Right ventricle myocardium inferior (tissue), 1 donor: ENCODE results near the gene KRTAP12-1. TPM values are rescaled to one million over a fixed set of nuclear protein-coding genes. Genes with fewer than 3 reads are reported as not detected.
"Not testable (repeated sequence)": the region's sequence is repeated elsewhere in the genome, so short reads cannot be mapped to it uniquely, and the experiment has no call there.

Experiments used
- ATAC-seq: fragments of 200-7000 bp; cut with Tn5 transposase; one replicate; pipeline ENCODE4 v1.9.1; 2020; ENCODE audit warnings: mild to moderate bottlenecking, moderate library complexity
- DNase-seq: peaks from one replicate; pipeline ENCODE4 v3.0.0; 2021; ENCODE audit errors: missing footprints
- intact Hi-C: fragments of 100-400 bp; cut with DNase I; formaldehyde crosslinking; loops from one replicate; pipeline ENCODE4 v1.11.0; 2022
- total RNA-seq: library from RNA; stranded (reverse); fragmentation: NEBNext Ultra II Directional; extraction: Animal tissue kit (Norgen Biotek cat#: 25700); gene quantifications from one replicate; pipeline ENCODE4 v1.2.1, GENCODE V29; 2021
- donor health status: DM: no; HTN: yes; CAD: no; lungs with severe emphysema.

Gene KRTAP12-1
- total RNA-seq, 1 donor from 2014 or later, result not detected

DNA sequence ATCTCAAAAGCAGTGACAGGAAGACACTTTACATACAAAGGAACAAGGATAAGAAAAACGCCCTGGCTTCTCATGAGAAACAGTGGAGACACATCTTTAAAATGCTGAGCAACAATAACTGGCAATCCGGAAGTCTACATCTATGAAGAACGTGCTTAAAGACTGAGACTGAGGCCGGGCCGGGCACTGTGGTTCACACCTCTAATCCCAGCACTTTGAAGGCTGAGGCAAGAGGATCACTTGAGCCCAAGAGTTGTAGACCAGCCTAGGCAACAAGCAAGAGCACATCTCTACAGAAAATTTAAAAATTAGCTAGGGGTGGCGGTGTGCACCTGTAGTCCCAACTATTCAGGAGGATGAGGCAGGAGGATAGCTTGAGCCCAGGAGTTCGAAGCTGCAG is 2.1 kb upstream of the KRTAP12-1 start:
- intact Hi-C loops, result no loop called here
- ATAC-seq (no peak), DNase-seq (no peak)

GRCh38 chr21:44682580-44683151 is 703 bp upstream of the KRTAP12-1 start:
- intact Hi-C loops, result no loop called here
- no peak for ATAC-seq
- DNase-seq, result no peak

DNA sequence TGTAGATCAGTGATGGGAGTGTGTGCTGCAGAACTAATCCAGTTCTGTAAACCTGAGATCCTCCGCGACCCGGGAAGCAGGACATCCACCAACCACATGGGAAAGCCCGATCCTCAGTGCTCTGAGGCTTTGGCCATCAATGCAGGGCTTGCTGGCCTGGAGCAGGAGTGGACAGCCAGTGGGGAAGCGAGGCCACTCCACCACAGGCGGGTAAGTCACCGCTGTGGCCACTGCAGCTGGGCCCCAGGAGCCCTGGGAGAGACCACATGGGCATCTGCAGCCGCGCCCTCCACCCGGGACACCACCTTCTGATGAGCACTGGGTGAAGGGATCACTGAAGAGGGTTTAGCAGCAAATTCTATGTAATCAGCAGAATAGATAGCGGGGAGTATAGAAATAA is 811 bp downstream of the KRTAP12-1 start:
- no peak for ATAC-seq
- intact Hi-C loops, result no loop called here
- no peak for DNase-seq

DNA sequence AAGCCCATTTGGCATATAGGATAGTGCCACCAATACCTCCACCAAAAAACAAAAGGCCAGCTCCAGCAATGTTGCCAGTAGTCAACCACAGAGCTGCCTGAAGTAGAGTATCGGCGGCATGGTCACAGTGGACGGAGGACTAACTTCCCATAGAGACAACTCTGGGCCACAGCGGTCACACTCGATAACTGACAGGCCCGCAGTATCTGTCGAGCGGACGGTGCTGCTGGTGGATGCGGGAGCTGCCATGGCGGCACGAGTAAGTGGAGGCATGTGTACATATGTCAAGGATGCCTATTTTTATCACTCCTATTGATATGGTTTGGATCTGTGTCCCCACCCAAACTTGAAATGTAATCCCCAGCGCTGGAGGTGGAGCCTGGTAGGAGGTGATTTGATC is 4.1 kb downstream of the KRTAP12-1 start:
- no peak for ATAC-seq
- intact Hi-C loops, result no loop called here
- no peak for DNase-seq

DNA sequence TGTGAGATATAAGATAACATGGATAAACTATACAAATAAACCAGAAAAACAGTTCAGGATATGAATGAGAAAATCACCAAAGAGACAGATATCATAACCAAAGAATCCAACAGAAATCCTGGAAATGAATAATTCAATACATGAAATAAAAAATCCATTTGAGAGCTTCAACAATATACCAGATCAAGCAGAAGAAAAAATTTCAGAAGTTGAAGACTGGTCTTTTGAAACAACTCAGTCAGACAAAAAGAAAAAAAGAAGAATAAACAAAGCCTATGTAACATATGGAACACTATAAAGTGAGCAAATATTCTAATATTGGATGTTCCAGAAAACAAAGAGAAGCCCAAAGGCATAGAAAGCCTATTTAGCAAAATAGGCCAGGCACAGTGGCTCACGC is 10.1 kb downstream of the KRTAP12-1 start:
- intact Hi-C loops, result no loop called here

DNA sequence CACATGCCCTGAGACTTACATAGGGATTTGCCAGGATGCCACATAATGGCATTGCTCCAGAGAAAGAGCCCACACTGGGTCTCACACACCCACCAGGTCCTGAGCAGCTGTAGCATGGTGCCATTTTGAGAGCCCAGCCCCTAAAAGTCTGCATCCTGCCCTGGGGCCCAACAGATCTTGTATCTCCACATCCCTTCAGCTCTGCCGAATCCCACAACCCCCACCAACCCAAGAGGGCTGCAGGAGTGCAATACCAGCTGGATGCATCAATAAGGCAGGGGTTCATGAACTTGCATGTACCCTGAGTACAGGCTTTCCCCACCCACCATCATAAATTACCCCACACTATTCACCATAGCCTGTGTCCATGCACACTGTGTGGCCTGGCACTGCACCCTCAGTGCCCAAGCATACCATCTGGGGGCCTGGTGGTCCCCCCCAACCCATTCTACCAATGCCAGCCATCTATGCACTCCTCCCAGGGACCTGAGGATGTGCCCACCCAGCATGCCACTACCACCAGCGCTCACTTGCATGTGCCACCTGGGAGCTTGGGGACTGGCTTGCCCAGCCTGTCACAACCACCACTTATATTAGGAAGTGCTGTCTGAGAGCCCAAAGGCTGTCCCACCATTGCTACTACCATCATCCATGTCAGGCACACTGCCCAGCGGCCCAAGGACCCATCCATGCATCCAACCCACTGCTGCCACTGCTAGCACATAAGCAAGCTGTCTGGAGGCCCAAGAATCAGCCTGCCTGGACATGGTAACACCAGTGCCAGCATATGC is 11.1 kb downstream of the KRTAP12-1 start:
- intact Hi-C loops, result no loop called here
- DNase-seq (no peak), ATAC-seq (no peak)

More for the DNA sequence above, 10.1 kb downstream of the KRTAP12-1 start:
- ATAC-seq (no peak), DNase-seq (no peak)

GRCh38 chr21:44667612-44668011 is 14.4 kb downstream of the KRTAP12-1 start:
- ATAC-seq (no peak), DNase-seq (no peak)
- intact Hi-C loops, result no loop called here

DNA sequence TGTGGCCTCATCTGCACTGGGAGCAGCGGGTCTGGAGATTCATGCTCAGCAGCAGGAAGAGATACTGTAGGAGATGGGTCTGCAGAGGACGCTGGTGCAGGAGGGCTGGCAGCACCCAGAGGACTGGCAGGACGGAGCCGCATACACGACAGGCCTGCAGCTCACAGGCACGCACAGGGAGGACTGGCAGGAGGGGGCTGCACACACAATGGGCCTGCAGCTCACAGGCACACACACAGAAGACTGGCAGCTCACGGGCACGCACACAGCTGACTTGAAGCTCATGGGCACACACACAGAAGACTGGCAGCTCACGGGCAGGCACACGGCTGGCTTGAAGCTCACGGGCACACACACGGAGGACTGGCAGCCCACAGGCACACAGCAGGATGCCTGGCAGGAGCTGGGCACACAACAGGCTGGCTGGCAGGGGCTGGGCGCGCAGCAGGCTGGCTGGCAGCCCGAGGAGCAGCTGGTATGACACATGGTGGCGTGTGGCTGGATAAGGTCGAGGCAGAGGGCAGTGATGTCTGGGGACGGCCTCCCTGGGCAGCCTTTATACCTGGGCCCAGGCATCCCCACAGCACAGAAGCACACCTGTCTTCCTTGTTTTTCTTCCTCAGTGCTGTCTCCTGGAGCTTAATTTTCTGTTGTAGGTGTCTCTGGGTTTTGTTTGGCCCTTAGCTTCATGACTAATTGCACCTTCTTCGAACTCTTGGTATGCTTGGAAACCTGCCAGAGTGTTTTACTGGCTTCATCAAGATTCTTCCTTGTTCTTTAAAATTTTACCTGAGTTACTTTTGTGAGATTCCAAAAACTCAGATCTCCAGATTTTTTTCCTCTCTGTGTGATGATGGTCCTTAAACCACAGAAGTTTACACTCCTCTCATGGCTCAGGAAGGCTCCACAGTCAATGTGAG is 15.3 kb downstream of the KRTAP12-1 start, which contains the start of gene KRTAP12-2:
KRTAP12-2 (minus strand) TSS at position 527 of the 920 bp plus-strand sequence; CDS start at position 486, 41 bp downstream.
- ATAC-seq (peak; percentile 88), DNase-seq (peak; percentile 84)
- intact Hi-C loops, result no loop called here

DNA sequence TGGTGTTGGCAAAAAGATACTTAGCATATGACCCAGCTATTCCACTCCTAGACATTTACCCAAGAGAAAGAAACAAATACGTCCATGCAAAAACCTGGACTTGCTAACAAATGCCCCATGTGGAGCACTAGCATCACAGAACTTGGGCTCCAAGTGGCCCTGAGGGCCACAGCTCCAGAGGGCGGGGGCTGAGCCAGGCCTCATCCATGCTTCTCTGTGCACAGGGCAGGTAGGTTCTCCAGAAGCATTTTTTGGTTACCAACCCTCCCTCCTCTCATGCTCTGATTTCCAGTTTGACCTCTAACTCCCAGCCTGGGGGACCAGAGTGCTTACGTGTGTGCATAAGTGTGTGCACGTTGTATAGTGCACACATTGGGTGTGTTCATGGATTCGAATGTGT is 17.3 kb downstream of the KRTAP12-1 start:
- ATAC-seq (no peak), DNase-seq (no peak)
- intact Hi-C loops, result no loop called here

GRCh38 chr21:44661567-44661966 is 20.4 kb downstream of the KRTAP12-1 start:
- ATAC-seq, DNase-seq, intact Hi-C loops: not testable (repeated sequence)

GRCh38 chr21:44658913-44659595 is 22.9 kb downstream of the KRTAP12-1 start:
- intact Hi-C loops, result no loop called here

GRCh38 chr21:44658541-44658910 is 23.4 kb downstream of the KRTAP12-1 start:
- ATAC-seq (no peak), DNase-seq (no peak)
- intact Hi-C loops, result no loop called here

More at GRCh38 chr21:44658913-44659595, 22.9 kb downstream of the KRTAP12-1 start:
- DNase-seq (no peak), ATAC-seq (no peak)

DNA sequence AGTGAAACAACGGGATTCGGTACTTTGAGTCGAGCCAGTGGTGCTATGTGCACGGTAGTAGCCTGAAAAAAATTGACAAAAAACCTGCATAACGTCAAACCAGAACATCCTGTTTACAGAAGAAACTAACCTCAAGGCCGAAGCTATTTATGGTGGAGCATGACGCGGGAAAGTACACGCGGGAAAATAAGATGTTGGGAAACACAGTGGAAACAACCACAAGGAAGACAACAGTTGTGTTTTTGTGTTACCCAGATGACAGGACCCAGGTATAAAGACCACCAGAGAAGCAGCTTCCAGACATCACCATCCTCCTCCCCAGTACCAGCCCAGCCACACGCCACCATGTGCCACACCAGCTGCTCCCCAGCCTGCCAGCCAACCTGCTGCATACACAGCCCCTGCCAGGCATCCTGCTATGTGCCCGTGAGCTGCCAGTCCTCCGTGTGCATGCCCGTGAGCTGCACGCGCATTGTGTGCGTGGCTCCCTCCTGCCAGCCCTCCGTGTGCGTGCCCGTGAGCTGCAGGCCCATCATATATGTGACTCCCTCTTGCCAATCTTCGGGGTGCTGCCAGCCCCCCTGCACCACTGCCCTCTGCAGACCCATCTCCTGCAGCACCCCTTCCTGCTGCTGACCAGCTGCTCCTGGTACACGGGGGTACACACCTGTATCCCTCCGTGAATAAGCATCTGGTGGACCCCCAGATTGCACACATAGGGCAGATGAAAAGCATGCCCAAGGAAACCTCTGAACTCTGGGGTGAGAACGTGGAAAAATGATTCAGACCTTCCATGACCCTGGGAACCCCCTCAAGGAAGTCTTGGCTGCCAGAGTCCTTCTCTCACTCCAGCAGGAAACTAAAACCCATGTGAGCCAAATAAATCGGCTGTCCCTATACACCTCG is 24.1 kb downstream of the KRTAP12-1 start, which contains the start of gene KRTAP12-3:
KRTAP12-3 (plus strand) TSS at position 298 of the 906 bp plus-strand sequence; CDS start at position 346, 48 bp downstream.
- ATAC-seq, result no peak
- no peak for DNase-seq
- intact Hi-C loops, result no loop called here

GRCh38 chr21:44656868-44657267 is 25.1 kb downstream of the KRTAP12-1 start:
- ATAC-seq (no peak), DNase-seq (no peak)
- intact Hi-C loops, result no loop called here

DNA sequence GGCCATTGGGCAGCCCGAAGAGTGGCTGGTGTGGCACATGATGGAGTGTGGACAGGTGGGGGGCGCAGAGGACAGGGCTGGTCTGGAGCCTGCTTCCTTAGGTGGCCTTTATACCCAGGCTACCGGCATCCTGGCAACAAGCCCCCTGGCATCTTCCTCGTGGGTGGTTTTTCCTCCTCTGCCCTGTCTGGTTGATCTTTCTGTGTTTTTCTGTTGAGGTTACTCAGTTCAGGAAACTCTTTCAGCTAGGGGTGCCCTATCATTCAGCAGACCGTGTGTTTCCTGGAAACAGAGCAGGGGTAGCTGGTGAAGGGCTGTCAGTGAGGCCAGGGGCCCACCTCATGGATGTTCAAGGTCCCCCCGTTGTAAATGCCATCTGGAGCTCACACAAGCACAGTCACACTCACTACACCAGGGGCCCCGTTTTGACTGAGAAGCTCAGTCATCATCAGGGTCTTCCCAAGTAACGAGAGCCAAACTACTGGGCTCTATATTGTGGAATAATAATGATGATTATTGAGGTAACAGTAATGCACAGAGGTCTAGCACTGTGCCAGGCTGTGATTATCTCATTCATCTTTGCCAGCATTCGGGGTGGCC is 27.3 kb downstream of the KRTAP12-1 start, which contains the start of gene KRTAP12-4:
KRTAP12-4 (minus strand) TSS at position 84 of the 600 bp plus-strand sequence; CDS start at position 39, 45 bp downstream.
- DNase-seq (no peak), ATAC-seq (no peak)
- intact Hi-C loops, result no loop called here

- intact Hi-C loops, result no loop called here
- no peak for ATAC-seq
- DNase-seq, result no peak
Observed at GRCh38 chr21:44653656-44654575, 28.0 kb downstream of the KRTAP12-1 start.
